NCI-H460 (cell line): Measurements from ENCODE around the gene PTPRT. TPM values are rescaled to one million over a fixed set of nuclear protein-coding genes. Genes with fewer than 3 reads are reported as not detected.

Experiments used
- DNase-seq: peaks from one replicate; pipeline ENCODE4 v3.0.0-alpha.2; 2016; ENCODE audit warnings: low read depth; ENCODE audit errors: extremely low read depth
- total RNA-seq: library from RNA; depleted of rRNA; stranded (reverse); fragments of >200 nt; shearing (Covaris generic); gene quantifications from 2 replicates; pipeline ENCODE4 v1.2.3, GENCODE V29; 2014

Gene PTPRT
- total RNA-seq, 1 experiment from 2014 or later, result not detected

DNA sequence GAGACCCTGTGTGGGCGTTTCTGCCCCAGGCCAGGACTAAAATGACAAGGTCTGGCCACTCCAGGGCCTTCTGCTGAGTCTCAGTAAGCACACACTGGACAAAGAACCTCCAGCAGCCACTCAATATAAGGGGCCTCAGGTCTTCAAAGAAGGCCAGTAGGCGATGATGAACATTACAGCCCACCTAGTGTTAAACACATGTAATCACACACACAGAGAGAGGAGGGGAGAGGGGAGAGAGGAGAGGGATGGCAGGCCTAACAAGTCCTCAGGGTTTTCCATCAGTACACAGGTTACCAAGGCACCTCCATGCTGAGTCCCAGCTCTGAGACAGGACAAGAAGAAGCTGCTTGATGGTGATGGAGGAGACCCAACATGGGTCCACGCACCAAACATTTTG lies 325.6 kb downstream of the PTPRT start:
- DNase-seq, result no peak

DNA sequence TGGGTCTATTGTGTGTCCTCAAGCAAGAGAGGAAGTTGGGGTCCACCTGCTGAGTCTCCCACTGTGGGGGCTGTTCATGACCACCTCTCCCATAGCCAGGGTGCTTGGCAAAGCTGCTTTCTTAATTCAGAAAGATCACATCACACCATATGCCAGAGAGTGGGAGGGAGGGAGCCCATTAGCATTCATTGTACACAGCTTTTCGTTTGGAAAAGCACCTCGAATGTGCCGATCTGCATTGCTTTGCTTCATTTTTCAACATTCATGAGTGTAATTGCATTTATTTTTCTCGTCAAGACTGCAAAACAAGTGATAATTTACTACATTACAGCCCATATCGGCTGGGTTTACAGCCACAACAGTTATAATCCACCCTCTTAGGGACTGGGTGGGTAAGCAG lies 327.3 kb downstream of the PTPRT start:
- DNase-seq, result no peak

DNA sequence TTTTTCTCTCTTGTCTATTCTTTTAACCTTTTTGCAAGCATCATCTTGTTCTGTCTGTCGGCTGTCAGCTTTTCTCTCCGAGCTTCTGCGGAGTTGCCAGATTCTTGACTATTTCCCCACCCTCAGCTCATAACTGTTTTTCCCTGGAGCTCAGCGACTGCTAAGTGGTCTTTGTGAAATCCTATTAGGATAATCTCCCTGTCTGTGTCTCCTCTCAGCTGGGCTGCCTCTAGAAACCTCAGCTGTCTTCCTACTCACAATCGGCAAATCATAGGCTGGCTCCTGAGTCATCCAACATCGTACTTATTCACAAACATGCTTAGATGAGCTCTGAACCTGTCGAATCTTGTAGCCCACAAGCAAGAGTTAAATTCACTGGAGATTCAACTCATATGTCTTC lies 332.3 kb downstream of the PTPRT start:
- DNase-seq, result no peak

DNA sequence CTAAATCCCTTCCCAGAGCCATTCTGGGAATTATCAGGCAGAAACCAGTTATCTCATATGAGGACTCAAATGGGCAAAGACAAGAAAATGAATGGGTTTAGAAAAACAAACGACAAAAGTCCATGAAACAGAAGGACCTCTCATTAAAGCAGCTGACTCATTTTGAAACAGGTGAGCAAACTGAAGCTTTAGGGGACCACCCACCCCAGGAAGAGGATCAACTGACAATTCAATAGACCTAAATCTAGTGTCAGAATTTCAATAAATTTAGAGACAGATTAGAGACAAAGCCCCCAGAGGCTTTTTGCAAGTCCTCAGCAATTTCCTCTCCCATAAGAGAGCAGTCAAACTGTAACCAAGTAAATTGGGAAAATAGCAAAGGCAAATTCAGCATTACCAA lies 333.8 kb downstream of the PTPRT start:
- no peak for DNase-seq

DNA sequence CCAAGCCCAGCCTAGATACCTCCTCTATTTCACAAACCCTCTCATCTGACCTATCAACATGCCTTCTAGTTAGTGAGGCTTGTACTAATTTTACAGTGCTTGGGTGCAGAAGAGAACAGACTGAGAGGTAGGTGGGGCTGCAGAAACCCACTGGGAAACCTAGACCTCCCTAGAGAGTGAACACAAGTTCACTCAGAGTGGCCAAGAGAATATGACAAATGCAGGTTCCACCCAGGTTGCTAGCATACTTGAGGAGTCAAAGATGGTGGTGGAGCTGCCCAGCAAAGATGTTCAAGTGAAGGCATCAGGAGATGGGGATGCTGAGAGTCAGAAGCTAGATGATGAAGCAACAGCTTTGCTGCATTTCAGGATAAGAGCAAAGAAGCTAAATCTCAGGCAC lies 337.0 kb downstream of the PTPRT start:
- no peak for DNase-seq

DNA sequence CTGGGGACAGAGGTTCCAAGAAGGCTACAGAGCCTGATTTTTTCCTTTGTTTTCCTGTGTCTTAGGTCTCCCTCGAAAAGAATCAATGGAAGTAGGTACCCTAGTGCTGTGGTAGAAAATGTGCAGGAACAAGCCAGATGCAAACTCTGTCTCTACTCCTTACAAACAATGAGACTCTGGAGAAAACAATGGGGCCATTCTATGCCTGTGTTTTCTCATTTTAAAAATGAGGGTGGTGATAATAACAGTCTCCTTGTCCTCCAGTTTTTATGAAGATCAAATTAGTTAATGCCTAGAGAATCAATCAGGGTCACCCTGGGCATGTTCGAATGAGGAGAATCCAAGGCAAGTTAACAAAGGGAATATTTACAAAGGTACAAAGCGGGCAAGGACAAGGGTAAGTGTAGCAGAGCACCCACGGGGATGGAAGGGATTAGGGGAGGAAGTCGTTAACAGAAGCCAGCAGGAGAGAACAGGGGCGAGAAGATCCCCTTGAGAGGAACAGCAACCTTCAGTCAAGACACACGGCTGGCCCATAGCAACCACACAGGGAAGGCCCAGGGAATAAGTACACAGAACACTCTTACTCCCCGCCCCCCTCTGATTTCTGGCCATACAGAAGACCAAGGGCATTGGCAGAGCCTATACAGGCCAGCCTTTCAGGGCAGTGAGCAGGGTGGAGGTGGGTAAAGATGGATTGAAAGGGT lies 342.8 kb downstream of the PTPRT start:
- DNase-seq, result no peak

DNA sequence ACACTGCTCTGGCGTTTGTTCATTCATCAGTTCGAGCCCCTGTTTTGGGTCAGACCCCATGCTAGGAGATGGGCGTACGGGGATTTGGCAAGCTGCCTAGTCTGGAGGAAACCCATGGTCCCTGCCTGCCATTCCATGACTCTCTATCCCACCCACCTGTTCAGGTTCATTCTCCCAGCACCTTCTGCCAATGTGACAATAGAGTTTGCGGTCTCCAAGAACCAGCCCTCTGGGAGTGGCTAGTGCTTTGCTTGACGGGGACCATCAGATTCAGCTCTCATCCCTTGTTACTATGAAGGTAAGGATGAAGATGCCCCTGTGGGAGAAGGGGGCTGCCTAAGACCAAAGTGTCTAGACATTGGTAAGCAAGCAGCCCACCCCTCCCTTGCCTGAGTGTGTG lies 345.0 kb downstream of the PTPRT start:
- DNase-seq, result no peak

DNA sequence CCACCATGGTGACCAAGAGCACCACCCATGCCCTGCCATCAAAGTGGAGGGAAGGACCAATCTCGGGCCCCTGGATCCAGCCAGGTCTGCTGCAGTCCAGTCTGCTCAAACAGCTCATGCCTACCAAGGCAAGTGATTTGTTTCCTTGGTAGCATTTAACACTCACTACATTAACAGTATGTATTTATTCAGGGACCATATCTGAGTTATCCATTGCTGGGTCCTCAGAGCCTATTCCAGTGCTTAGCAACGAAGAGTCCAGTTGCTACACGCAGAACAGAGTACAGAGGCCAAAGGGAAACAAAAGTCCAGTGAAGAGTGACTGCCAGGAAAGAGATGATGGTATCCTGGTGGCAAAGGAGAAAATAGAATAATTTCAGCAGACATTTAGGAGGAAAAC lies 352.2 kb downstream of the PTPRT start:
- no peak for DNase-seq

DNA sequence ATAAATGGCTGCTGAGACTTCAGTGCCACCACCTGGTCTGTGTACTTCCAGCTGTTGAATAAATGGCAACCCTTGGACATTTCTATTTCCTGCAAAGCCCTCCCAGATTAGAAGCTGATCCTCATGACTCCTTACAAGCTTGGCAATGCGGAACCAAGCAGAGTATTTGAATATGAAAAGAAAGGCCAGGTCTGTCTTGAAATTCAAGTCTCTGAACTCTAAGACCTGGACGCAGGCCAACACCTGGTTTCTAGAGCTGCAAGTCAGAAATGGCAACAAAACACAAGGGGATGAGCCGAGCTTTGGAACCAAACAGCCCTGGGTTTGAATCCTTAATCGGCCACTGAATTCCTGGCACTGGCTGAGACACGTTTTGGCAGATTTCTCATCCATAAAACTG lies 353.4 kb downstream of the PTPRT start:
- no peak for DNase-seq

DNA sequence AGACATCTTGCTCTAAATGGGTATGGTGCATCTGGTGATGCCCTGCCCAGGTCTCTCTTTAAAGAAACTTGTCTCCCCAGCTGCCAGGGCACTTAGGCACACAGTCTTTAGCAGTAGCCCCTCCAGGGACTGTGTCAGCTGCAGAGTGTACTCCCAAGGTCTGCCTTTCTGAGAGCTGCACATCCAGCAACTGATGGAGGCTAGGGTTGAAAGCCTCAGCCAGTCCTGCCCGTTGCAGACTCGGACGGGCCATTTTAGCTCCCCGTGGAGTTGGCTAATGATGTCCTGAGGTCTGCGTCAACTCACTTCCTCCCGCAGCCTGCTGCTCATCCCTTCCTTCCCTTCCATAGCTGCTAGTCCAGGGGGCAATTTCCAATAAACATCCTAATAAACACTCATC lies 381.8 kb downstream of the PTPRT start:
- no peak for DNase-seq

DNA sequence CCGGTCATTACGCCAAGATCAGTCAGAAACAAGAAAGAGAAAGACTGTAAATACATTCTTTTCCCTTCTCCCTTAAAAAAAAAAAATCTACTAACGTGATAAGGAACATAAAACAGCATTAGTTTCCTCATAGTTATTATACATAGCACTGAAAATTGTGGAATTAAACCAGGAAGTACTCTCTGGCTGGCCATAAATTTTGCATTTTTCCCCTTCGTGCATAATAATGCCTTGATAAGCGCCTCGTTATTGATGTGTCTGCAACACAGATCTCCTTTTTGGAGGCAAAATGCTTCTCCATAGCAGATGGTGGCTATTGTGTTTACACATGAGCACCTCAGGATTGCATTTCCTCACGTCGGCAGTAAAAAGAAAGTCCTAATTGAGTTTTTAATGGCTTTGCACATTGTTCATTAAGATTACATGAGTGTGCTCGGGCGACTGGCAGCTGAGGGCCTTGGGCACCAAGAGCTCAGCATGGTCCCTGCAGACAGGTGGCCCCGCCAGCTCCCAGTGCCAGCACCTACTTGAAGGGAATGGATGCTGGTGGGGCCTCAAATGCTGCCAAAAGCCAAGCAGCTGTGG lies 394.5 kb downstream of the PTPRT start:
- no peak for DNase-seq

DNA sequence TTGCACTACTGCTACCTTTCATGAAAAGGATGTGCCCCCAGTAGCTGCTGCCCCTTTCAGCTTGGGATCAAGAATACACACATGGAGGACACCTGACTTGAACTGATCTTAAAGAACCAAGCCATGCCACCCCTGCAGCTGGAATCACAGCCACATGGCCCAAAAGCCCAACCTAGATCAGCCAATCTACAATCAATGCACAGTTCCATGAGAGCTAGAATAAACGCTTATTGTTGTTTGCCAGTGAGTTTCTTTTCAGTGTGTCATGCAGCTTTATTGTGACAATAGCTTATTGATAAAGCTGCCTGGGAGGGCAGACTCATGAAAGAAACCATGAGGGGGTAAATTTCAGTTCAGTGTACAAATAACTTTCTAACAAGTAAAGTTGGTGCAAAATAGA lies 397.7 kb downstream of the PTPRT start:
- no peak for DNase-seq

DNA sequence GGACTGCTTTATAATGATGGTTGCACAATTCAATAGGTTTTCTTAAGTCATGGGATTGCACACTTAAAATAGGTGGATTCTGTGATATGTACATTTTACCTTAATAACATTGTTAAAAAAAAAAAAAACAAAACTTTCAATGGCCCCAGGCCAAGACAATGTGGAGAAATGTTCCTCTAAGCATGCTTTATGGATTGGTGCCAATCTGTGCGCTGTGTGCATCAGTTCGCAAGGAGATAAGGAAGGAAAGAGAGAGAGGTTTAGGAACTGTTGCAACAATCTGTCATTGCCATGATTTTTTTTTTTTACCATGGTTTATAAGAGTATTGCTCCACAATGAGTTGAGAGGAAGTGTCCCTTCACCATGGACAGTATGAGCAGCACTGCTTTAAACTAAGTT lies 399.6 kb downstream of the PTPRT start:
- no peak for DNase-seq

DNA sequence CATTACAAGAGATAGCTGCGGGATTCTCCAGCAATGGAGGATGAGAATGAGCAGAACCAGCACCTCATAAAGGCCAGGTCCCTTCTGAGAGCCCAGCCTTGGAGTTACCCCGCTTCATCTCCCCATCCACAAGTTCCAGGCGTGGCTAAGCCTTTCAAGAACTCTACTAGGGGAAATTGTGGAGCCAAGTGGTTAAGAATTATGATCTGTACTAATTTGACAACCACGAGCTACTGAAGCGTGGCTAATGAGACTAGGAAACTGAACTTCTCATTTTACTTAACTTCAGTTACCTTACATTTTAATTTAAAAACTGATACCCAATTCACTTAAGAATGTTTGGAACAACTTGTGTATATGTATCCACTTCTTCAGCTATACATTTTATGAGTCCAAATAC lies 401.0 kb downstream of the PTPRT start:
- DNase-seq, result no peak

DNA sequence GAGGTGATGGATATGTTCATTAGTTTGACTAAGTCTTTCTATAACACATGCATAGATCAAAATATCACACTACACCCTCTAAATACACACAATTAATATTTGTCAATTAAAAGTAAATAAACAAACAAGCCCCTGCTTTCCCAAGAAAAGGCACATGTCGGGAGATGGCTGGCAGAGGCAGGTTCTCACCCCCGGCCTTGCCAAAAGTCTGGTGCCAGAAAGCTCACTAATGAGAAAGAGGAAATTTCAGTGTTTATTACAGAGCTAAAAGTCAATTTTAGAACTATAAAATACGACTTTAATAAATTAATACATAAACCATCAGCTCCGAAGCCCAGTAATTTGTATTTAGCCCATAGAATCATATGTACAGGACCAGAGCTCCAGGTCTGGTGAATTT lies 404.7 kb downstream of the PTPRT start:
- DNase-seq, result no peak

DNA sequence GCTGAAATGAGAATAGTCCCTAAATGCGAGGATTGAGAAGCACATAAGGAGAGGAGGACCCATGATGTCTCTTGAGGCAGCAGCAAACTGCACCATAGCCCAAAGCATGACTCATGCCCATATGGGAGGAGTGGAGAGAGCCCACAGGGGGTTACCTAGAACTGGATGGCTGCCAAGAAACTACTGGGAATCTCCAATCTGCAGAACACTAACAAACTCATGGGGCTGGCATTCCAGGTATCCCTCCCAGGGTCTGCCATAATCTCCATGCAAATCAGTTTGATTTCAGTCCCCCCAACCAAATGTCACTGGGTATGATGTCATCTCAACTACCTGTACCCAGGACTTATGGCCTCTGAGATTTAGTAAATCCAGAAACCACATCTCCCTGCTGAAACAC lies 410.5 kb downstream of the PTPRT start:
- DNase-seq, result no peak

DNA sequence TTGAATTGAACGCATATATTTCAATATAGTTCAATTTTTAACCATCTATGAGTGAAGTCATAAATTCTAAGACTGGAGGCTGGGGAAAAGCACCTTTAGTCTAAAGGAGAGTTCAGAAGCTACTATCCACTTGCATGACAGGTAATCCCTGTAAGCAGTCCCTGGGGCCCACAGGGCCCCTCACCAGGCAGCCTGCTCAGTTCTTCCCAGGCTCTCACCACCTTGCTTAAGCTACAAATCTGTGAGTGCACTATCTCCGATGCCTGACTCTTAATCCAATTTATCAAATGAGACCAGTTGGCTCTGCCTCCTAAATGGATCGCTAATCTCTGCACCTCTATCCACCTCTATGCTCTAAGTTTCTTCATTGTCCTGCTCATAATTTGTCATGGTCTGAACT lies 413.8 kb downstream of the PTPRT start:
- no peak for DNase-seq

DNA sequence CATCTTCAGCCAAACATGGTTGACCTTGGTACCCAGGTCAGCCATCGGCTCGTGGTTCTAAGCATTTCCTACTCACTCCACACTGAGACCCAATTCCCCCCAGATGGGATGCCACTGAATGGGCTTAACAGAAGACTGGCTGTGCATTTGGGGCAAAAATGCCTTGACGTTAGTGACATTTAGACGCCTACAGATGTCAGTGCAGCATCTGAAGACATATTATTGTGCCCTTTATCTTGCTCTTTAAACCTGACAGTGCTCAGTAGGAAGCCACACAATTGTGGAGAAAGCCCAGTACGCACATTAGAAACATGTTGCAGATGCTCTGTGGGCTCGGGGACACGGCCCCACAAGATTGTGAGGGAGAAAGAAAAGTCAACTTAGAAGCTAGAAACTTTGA lies 414.7 kb downstream of the PTPRT start:
- DNase-seq, result no peak

DNA sequence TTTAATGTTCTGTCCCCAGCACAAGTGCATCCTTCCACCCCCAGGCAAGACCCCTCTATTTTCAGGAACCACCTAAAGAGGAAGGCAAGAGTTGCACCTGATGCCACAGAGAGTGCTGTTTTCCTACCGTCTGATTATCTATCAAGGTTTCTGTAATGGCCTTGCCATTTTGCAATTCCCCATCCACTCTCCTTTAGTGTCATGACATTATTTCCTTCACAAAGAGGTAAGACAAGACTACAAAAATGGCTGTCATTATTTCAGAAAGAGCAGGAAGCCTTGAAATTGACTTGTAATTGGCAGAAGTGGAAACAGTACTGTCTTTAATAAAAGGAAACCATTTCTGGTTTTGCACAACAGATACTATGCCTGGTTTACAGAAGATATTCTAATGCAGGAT lies 426.7 kb downstream of the PTPRT start:
- no peak for DNase-seq

DNA sequence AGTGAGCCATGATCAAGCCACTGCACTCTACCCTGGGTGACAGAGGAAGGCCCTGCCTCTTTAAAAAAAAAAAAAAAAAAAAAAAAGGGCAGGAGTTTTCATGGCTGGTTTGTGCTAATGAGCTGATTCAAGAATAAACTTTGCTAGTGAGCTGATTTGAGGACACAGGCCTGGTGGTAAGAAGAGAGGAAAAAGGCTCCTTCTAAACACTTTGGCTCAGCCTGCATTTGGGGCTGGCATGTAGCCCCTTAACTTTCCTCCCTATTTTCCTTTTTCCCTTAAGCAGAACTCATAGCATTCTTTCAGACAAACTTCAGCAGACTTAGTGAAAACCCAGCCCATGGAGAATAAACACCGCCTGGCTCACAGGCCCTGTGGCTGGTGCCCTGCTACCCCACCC lies 432.7 kb downstream of the PTPRT start:
- no peak for DNase-seq

DNA sequence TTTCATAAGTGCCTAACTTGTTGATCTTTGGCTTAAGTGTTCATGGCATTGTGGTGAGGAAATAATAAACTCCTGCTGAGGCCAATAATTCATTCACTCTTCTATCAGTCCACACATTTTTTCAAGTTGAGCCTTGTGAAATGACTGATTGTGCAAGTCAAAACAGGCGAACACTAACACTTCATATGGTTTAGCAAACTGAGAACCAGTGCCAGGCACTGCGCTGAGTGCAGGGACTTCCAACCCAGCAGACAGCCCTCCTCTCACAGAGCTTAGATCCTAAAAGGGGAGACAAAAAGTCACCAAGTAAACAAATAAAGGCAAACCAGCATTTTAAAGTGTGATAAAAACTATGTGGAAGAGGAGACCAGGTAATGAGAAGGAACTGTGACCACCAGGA lies 435.0 kb downstream of the PTPRT start:
- no peak for DNase-seq

DNA sequence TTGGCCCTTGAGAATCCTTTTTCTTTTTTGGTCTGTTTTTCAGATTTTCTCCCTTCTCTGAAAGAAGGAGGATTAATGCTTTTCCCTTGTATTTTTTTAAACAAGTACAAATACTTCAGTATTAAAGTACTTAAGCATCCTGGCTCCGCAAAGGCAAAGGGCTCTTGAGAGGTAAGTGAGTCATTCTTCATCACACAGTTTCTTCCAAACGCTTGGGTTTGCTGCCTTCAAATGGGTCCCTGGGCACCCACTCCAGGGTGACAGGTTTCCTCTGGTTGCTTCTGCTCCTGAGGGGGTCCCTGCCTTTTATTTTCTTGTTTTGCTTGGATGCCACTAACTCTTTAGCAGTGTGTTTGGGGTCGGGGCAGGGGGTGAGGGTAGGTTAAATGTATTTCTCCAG lies 437.1 kb downstream of the PTPRT start:
- DNase-seq, result no peak

DNA sequence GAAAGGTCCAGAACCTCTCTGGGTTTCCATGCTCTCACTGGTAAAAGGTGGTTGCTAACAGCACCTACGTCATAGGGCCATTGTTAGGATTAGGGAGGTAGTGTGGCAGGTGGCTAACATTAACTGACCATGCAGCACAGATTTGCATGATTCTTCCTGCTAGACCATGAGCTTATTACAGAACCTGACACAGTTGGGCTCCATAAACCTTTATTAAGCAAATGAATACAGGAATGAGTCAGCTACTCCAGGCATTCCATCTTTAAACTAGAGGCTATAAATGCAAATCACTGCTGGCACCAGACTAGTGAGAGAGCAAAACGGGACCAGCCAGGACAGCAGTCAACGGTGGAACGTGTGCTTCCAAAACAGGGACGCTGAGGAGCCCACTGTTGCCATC lies 440.1 kb downstream of the PTPRT start:
- no peak for DNase-seq
